MM.1S (cell line): ENCODE results near the gene ATP8B3.

Experiments used
- DNase-seq: peaks from one replicate; pipeline ENCODE4 v3.0.0-alpha.2; 2015
- H2AFZ ChIP-seq: fragments of 300-600 bp; sonication (generic); 2 replicates; pipeline ENCODE4 v1.6.0; 2016; ENCODE audit warnings: antibody characterized with exemption, low read length
- H3F3A ChIP-seq: fragments of 300-600 bp; sonication (generic); 2 replicates; pipeline ENCODE4 v1.6.1; 2016; ENCODE audit warnings: mild to moderate bottlenecking, antibody characterized with exemption, low read length, moderate library complexity, mixed read lengths; ENCODE audit not compliant: insufficient read depth
- H3K27ac ChIP-seq: fragments of 300-600 bp; sonication (generic); 2 replicates; pipeline ENCODE4 v1.5.1; 2016; ENCODE audit warnings: mild to moderate bottlenecking, low read length
- H3K27me3 ChIP-seq: fragments of 300-600 bp; sonication (generic); replicated peaks from 2 replicates; pipeline ENCODE4 v1.6.0; 2016; ENCODE audit warnings: low read length; ENCODE audit not compliant: insufficient read depth
- H3K36me3 ChIP-seq: fragments of 300-600 bp; sonication (generic); replicated peaks from 2 replicates; pipeline ENCODE4 v1.6.1; 2016; ENCODE audit warnings: mild to moderate bottlenecking, low read length, mixed read lengths; ENCODE audit not compliant: insufficient read depth
- H3K4me1 ChIP-seq: fragments of 300-600 bp; sonication (generic); 2 replicates; pipeline ENCODE4 v1.6.1; 2016; ENCODE audit warnings: low read length, mixed read lengths
- H3K4me2 ChIP-seq: fragments of 300-600 bp; sonication (generic); 2 replicates; pipeline ENCODE4 v1.6.0; 2016; ENCODE audit warnings: low read depth, low read length
- H3K4me3 ChIP-seq: fragments of 300-600 bp; sonication (generic); 2 replicates; pipeline ENCODE4 v1.5.1; 2016; ENCODE audit warnings: low read length, mixed read lengths
- H3K79me2 ChIP-seq: fragments of 300-600 bp; sonication (generic); 2 replicates; pipeline ENCODE4 v1.6.1; 2016; ENCODE audit warnings: mixed run types, low read length, mixed read lengths
- H3K9ac ChIP-seq: fragments of 300-600 bp; sonication (generic); 2 replicates; pipeline ENCODE4 v1.6.1; 2016; ENCODE audit warnings: low read length, mixed read lengths
- H3K9me2 ChIP-seq: fragments of 300-600 bp; sonication (generic); replicated peaks from 2 replicates; pipeline ENCODE4 v1.6.1; 2016; ENCODE audit warnings: mild to moderate bottlenecking, low read length, mixed read lengths; ENCODE audit not compliant: insufficient read depth
- H3K9me3 ChIP-seq: fragments of 300-600 bp; sonication (generic); replicated peaks from 2 replicates; pipeline ENCODE4 v1.6.1; 2016; ENCODE audit warnings: mild to moderate bottlenecking, low read length, mixed read lengths; ENCODE audit not compliant: insufficient read depth
- H4K20me1 ChIP-seq: fragments of 300-600 bp; sonication (generic); 2 replicates; pipeline ENCODE4 v1.6.1; 2016; ENCODE audit warnings: mild to moderate bottlenecking, low read length, moderate library complexity, mixed read lengths; ENCODE audit not compliant: insufficient read depth
- EZH2 ChIP-seq: fragments of 300-600 bp; sonication (generic); optimal IDR thresholded peaks from 2 replicates; pipeline ENCODE3; 2017; ENCODE audit warnings: low read depth, mild to moderate bottlenecking, antibody characterized with exemption, low read length, mixed read lengths
- EZH2phosphoT487 ChIP-seq: fragments of 300-600 bp; sonication (generic); IDR thresholded peaks from 2 replicates; pipeline ENCODE4 v1.6.1; 2018; ENCODE audit warnings: antibody characterized with exemption, low read length
- TF ChIP-seq, protein P1 (sequence below): fragments of 300-600 bp; sonication (generic); IDR thresholded peaks from 2 replicates; pipeline ENCODE4 v1.5.1; 2016; ENCODE audit warnings: antibody characterized with exemption, low read length, mixed read lengths

Gene ATP8B3

DNA sequence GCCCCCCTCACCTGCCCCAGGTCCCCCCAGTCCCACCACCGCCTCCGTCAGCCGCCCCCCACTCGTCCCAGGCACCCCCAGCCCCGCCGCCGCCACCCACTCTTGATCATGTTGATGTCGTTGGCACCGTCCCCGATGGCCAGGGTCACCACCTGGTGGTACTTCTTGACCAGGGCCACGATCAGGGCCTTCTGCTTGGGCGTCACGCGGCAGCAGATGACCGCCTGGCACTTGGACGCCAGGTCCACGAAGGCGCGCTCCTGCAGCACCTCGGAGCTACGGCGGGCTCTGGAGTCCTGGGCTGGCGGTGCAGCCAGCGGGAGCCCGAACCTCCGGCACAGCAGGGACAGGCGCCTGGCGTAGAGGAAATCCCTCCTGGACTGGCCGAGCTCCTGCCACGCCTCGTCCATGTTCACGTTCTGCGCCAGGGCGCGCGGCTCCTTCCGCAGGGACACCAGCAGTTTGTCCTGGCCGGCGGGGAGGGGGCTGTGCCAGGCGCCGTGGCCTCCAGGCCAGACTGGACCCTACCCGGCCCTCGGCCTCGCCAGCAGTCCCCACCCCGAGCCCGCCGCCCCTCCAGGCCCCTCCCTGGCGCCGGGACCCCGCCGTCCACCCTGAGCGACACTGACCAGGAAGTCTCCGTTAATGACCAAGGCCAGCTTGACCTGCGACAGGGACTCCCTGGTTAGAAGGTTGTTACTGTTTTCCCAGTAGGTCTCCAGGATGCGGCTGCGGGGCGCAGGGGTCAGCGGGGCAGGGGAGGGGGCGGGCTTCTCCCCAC is 22.6 kb downstream of the ATP8B3 start:
- peaks cover 5% of the 10 kb centered on the region for H3K4me1 ChIP-seq
- H3K9me2 ChIP-seq: no peaks in the 10 kb centered on the region
- H3K79me2 ChIP-seq: no peaks in the 10 kb centered on the region
- H2AFZ ChIP-seq: no peak overlapping the region
- H3F3A ChIP-seq: no peaks in the 10 kb centered on the region; the same call in 1 of the 2 replicates
- H3K36me3 ChIP-seq: no peaks in the 10 kb centered on the region
- H3K4me2 ChIP-seq: no peak overlapping the region
- H3K4me3 ChIP-seq: no peak overlapping the region
- no peak overlapping the region for H3K9ac ChIP-seq
- H3K9me3 ChIP-seq: no peaks in the 10 kb centered on the region
- DNase-seq: no peak
- peaks cover 3% of the 10 kb centered on the region; the same call in 1 of the 2 replicates for H4K20me1 ChIP-seq
- H3K27ac ChIP-seq: no peak overlapping the region
- H3K27me3 ChIP-seq: peaks cover 79% of the 10 kb centered on the region
- TF ChIP-seq EZH2phosphoT487: no peak
- no peak for TF ChIP-seq EZH2
- TF ChIP-seq, protein P1, sequence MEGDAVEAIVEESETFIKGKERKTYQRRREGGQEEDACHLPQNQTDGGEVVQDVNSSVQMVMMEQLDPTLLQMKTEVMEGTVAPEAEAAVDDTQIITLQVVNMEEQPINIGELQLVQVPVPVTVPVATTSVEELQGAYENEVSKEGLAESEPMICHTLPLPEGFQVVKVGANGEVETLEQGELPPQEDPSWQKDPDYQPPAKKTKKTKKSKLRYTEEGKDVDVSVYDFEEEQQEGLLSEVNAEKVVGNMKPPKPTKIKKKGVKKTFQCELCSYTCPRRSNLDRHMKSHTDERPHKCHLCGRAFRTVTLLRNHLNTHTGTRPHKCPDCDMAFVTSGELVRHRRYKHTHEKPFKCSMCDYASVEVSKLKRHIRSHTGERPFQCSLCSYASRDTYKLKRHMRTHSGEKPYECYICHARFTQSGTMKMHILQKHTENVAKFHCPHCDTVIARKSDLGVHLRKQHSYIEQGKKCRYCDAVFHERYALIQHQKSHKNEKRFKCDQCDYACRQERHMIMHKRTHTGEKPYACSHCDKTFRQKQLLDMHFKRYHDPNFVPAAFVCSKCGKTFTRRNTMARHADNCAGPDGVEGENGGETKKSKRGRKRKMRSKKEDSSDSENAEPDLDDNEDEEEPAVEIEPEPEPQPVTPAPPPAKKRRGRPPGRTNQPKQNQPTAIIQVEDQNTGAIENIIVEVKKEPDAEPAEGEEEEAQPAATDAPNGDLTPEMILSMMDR: no peak

DNA sequence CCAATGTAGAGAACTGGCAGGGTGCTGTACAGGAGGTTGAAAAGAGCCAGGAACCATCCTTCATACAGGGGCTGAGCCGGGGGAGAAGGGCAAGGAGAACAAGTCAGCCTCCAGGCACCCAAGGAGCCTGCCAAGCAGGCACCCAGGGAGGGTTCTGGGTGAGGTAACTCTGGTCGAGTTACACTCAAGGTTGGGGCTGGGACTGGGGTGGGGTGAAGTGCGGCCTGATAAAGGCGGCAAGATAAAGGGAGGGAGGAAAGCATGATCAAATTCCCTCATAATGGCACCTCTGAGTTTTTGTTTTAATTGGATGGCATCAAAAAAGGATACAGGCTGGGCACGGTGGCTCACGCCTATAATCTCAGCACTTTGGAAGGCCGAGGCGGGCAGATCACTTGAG is 25.0 kb downstream of the ATP8B3 start:
- H3K9me3 ChIP-seq: no peaks in the 10 kb centered on the region

DNA sequence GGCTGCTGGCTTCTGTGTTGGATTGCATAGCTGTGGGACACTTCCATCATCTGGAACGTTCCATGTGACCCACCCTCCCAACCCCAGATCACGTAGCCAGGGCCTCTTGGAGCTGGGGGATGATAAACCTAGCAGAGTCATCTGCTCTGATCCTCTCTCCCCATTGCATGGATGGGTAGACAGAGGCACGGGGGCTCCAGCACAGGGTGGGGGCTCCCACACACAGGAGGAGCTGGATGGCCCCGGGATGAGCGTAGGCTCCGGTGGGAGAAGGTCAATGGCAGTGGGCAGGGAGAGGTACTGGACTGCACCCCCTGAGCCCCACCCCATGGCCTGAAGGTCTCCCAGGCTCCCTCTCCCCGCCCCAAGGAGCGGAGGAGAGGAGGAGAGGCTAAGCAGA is 25.4 kb downstream of the ATP8B3 start:
- no peak overlapping the region for H2AFZ ChIP-seq
- no peak overlapping the region for H3K4me3 ChIP-seq
- no peaks in the 10 kb centered on the region for H3K9me3 ChIP-seq
- H3K27ac ChIP-seq: no peak overlapping the region
- no peaks in the 10 kb centered on the region for H3K4me1 ChIP-seq
- no peak overlapping the region for H3K4me2 ChIP-seq
- no peaks in the 10 kb centered on the region for H3K9me2 ChIP-seq
- TF ChIP-seq EZH2phosphoT487 (no peak), EZH2 (no peak)
- TF ChIP-seq, protein P1: no peak
- peaks cover 3% of the 10 kb centered on the region; the same call in 1 of the 2 replicates for H4K20me1 ChIP-seq
- H3K9ac ChIP-seq: no peak overlapping the region
- H3F3A ChIP-seq: no peaks in the 10 kb centered on the region
- peaks cover 83% of the 10 kb centered on the region for H3K27me3 ChIP-seq
- no peaks in the 10 kb centered on the region for H3K79me2 ChIP-seq
- no peaks in the 10 kb centered on the region for H3K36me3 ChIP-seq
- DNase-seq: no peak

More for the DNA sequence above, 25.0 kb downstream of the ATP8B3 start:
- Histone ChIP-seq H3K4me3 (no peak overlapping the region), H3K27ac (no peak overlapping the region), H3K4me2 (no peak overlapping the region), H3K36me3 (no peaks in the 10 kb centered on the region), H3F3A (no peaks in the 10 kb centered on the region), H3K9ac (no peak overlapping the region), H2AFZ (no peak overlapping the region), H4K20me1 (peaks cover 3% of the 10 kb centered on the region; the same call in 1 of the 2 replicates), H3K79me2 (no peaks in the 10 kb centered on the region), H3K27me3 (peaks cover 83% of the 10 kb centered on the region), H3K9me2 (no peaks in the 10 kb centered on the region), H3K4me1 (no peaks in the 10 kb centered on the region)
- DNase-seq: no peak
- TF ChIP-seq EZH2phosphoT487 (no peak), EZH2 (no peak)
- TF ChIP-seq, protein P1: no peak
